Breast epithelium (tissue), 4 donors: ENCODE measurements around the gene INPP5F. TPM values are rescaled to one million over a fixed set of nuclear protein-coding genes. Genes with fewer than 3 reads are reported as not detected.
"Not testable (repeated sequence)": the region's sequence is repeated elsewhere in the genome, so short reads cannot be mapped to it uniquely, and the experiment has no call there.

ENCODE experiments used
- DNase-seq, 2 donors: peaks; one replicate each; pipeline ENCODE4 v3.0.0-alpha.2; 2019; ENCODE audit warnings: low spot score in 2 of 2
- H3K27ac ChIP-seq, 2 donors: fragments of 200-600 bp; sonication (generic) in 1 of 2; one replicate each; pipeline ENCODE4 v1.5.1; 2016 to 2019; ENCODE audit warnings: mild to moderate bottlenecking in 1 of 2
- H3K27me3 ChIP-seq, 2 donors: fragments of 200-600 bp; sonication (generic) in 1 of 2; one replicate each; pipeline versions ENCODE4 v1.5.1 to v1.6.0; 2017 to 2019; ENCODE audit warnings: control low read depth in 1 of 2, mild to moderate bottlenecking in 1 of 2
- H3K36me3 ChIP-seq: fragments of 200-600 bp; one replicate; pipeline ENCODE4 v1.5.1; 2019
- H3K4me1 ChIP-seq, 2 donors: fragments of 200-600 bp; sonication (generic); one replicate each; pipeline ENCODE4 v1.5.1; 2016 to 2019; ENCODE audit warnings: control low read depth in 1 of 2
- H3K4me3 ChIP-seq, 3 donors: fragments of 200-600 bp; sonication (generic); 1 replicate in 2 of 3; 2 replicates in 1 of 3; pipeline ENCODE4 v1.5.1; 2016 to 2019; ENCODE audit warnings: mild to moderate bottlenecking in 3 of 3, moderate library complexity in 2 of 3
- H3K9me3 ChIP-seq, 2 donors: fragments of 200-600 bp; sonication (generic) in 1 of 2; one replicate each; pipeline ENCODE4 v1.5.1; 2016 to 2019; ENCODE audit warnings: control low read depth in 1 of 2
- CTCF ChIP-seq, 3 donors: fragments of 450-650 bp; IDR thresholded peaks; one replicate each; pipeline ENCODE4 v1.5.1; 2016 to 2017; ENCODE audit warnings: antibody characterized with exemption in 3 of 3, mild to moderate bottlenecking in 3 of 3, moderate library complexity in 3 of 3
- POLR2A ChIP-seq: fragments of 450-650 bp; IDR thresholded peaks from one replicate; pipeline ENCODE4 v1.6.1; 2016; ENCODE audit warnings: antibody characterized with exemption, mild to moderate bottlenecking, moderate library complexity
- POLR2AphosphoS5 ChIP-seq, 3 donors: sonication (generic); formaldehyde crosslinking; IDR thresholded peaks; one replicate each; pipeline ENCODE4 v1.6.1; 2017; ENCODE audit warnings: antibody characterized with exemption in 3 of 3
- intact Hi-C: fragments of 100-400 bp; cut with DNase I; formaldehyde crosslinking; loops from one replicate; pipeline ENCODE4 v1.15.1; 2023; ENCODE audit warnings: low total_unique reads
- total RNA-seq, 3 donors: library from RNA; depleted of rRNA; stranded (reverse); fragments of >200 nt; gene quantifications; one replicate each; pipeline ENCODE4 v1.1.0, GENCODE V29; 2016

The INPP5F gene
- total RNA-seq, 3 donors from 2014 or later = 13.1 to 15.1 (median 14.6) TPM

- no peaks in the 10 kb centered on the region for H3K36me3 ChIP-seq
- H3K4me3 ChIP-seq = no peak overlapping the region
- no peaks in the 10 kb centered on the region for H3K4me1 ChIP-seq
- TF ChIP-seq POLR2A = no peak
- no peak for TF ChIP-seq CTCF (IDR thresholded peaks at IDR 0.05)
- no peak for TF ChIP-seq POLR2AphosphoS5 (IDR thresholded peaks at IDR 0.05)
- H3K9me3 ChIP-seq = no peaks in the 10 kb centered on the region
- H3K27me3 ChIP-seq = no peaks in the 10 kb centered on the region
- DNase-seq = no peak
- no peak overlapping the region for H3K27ac ChIP-seq
- intact Hi-C loops = no loop called here
Measured at GRCh38 chr10:119862524-119862923, 136.7 kb downstream of the INPP5F start.

DNA sequence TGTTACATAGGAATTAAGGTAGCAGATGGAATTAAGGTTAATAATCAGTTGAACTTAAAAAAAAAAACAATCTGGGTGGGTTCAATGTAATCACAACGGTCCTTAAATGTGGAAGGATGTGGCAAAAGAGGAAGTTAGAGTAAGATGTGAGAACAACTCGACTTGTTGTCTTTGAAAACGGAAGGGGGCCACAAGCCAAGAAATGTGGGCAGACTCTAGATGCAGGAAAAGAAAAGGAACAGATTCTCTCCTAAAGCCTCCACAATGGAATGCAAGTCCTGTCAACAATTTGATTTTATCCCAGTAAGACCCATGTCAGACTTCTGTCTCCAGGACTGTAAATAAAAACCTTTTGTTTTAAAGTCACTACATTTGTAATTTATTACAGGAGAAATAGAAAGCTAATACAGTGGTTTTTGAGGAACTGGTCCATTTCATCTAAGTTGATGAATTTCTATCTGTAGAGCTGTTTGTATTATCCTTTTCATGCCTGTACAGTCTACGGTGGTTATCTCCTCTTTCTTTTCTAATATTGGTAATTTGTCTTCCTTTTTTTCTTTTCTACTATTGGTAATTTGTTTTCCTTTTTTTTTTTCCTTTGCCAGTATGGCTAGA lies 138.2 kb downstream of the INPP5F start:
- DNase-seq = no peak
- intact Hi-C loops = no loop called here
- Histone ChIP-seq H3K4me1 (no peaks in the 10 kb centered on the region), H3K9me3 (no peaks in the 10 kb centered on the region), H3K27me3 (no peaks in the 10 kb centered on the region), H3K4me3 (no peak overlapping the region), H3K27ac (no peak overlapping the region), H3K36me3 (no peaks in the 10 kb centered on the region)
- TF ChIP-seq POLR2AphosphoS5 (IDR thresholded peaks at IDR 0.05) (no peak), CTCF (IDR thresholded peaks at IDR 0.05) (no peak), POLR2A (no peak)

- DNase-seq = no peak
- Histone ChIP-seq H3K4me3 (no peak overlapping the region), H3K36me3 (no peaks in the 10 kb centered on the region), H3K9me3 (no peaks in the 10 kb centered on the region), H3K4me1 (peaks cover 0 to 3% of the 10 kb centered on the region in 2 donors), H3K27ac (no peak overlapping the region), H3K27me3 (no peaks in the 10 kb centered on the region)
- intact Hi-C loops = no loop called here
- TF ChIP-seq POLR2A (no peak), POLR2AphosphoS5 (IDR thresholded peaks at IDR 0.05) (no peak), CTCF (IDR thresholded peaks at IDR 0.05) (no peak)
Measured at GRCh38 chr10:119865699-119866240, 139.9 kb downstream of the INPP5F start.

GRCh38 chr10:119867317-119867716 lies 141.5 kb downstream of the INPP5F start:
- Histone ChIP-seq H3K27ac (no peak overlapping the region), H3K36me3 (no peaks in the 10 kb centered on the region), H3K9me3 (no peaks in the 10 kb centered on the region), H3K4me1 (peaks cover 0 to 5% of the 10 kb centered on the region in 2 donors), H3K27me3 (no peaks in the 10 kb centered on the region), H3K4me3 (peak overlapping the region in 1 of 3 donors; percentile 34)
- no peak for DNase-seq
- TF ChIP-seq POLR2AphosphoS5 (IDR thresholded peaks at IDR 0.05) (no peak), CTCF (IDR thresholded peaks at IDR 0.05) (no peak), POLR2A (no peak)
- intact Hi-C loops = no loop called here

DNA sequence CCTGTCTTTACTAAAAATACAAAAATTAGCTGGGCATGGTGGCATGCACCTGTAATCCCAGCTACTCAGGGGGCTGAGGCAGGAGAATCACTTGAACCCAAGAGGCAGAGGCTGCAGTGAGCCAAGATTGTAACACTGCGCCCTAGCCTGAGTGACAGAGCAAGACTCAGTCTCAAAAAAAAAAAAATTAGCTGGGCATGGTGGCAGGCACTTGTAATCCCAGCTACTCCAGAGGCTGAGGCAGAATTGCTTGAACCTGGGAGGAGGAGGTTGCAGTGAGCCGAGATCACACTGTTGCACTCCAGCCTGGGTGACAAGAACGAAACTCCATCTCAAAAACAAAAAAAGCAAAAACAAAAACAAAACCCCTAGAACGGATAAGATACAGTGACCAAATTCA lies 143.5 kb downstream of the INPP5F start:
- intact Hi-C loops, H3K4me3 ChIP-seq, H3K27ac ChIP-seq, DNase-seq, H3K4me1 ChIP-seq, H3K9me3 ChIP-seq, H3K27me3 ChIP-seq, H3K36me3 ChIP-seq: not testable (repeated sequence)
